OCI-LY3 (cell line): Measurements from ENCODE around the gene FBXO28.

ENCODE experiments used
- H2AFZ ChIP-seq: fragments of 200-600, 300-600 bp; shearing (Covaris generic); 2 replicates; pipeline ENCODE4 v1.6.0; 2014; ENCODE audit warnings: antibody characterized with exemption, low read depth, low read length
- H3K27ac ChIP-seq: fragments of 200-600, 300-600 bp; sonication (generic); 2 replicates; pipeline ENCODE4 v1.5.1; 2014; ENCODE audit warnings: mild to moderate bottlenecking, low read length, moderate library complexity, mixed read lengths
- H3K27me3 ChIP-seq: fragments of 200-600, 300-600 bp; sonication (generic); 2 replicates; pipeline ENCODE4 v1.6.1; 2014; ENCODE audit warnings: low read depth, low read length, mixed read lengths
- H3K36me3 ChIP-seq: fragments of 200-600, 300-600 bp; sonication (generic); replicated peaks from 2 replicates; pipeline ENCODE3; 2014; ENCODE audit warnings: low read depth, low read length, mixed read lengths
- H3K4me1 ChIP-seq: fragments of 300-600, 200-600 bp; sonication (generic); 2 replicates; pipeline ENCODE4 v1.6.1; 2014; ENCODE audit warnings: low read length, mixed read lengths
- H3K4me2 ChIP-seq: fragments of 200-600, 300-600 bp; sonication (generic); 2 replicates; pipeline ENCODE4 v1.6.1; 2014; ENCODE audit warnings: low read length, mixed read lengths
- H3K4me3 ChIP-seq: fragments of 300-600, 200-600 bp; sonication (generic); 2 replicates; pipeline ENCODE4 v1.5.1; 2014; ENCODE audit warnings: antibody characterized with exemption, mild to moderate bottlenecking, low read length, moderate library complexity
- H3K79me2 ChIP-seq: fragments of 300-600, 200-600 bp; shearing (Covaris generic); 2 replicates; pipeline ENCODE4 v1.6.1; 2014; ENCODE audit warnings: mild to moderate bottlenecking, low read length, mixed read lengths
- H3K9ac ChIP-seq: fragments of 300-600, 200-600 bp; shearing (Covaris generic); 2 replicates; pipeline ENCODE4 v1.6.0; 2014; ENCODE audit warnings: mild to moderate bottlenecking, low read length, moderate library complexity
- H3K9me3 ChIP-seq: fragments of 200-600, 300-600 bp; shearing (Covaris generic); 2 replicates; pipeline ENCODE4 v1.6.1; 2014; ENCODE audit warnings: low read length, mixed read lengths; ENCODE audit not compliant: insufficient read depth
- H4K20me1 ChIP-seq: fragments of 200-600, 300-600 bp; sonication (generic); 2 replicates; pipeline ENCODE4 v1.6.1; 2016; ENCODE audit warnings: low read length, mixed read lengths; ENCODE audit not compliant: insufficient read depth
- CTCF ChIP-seq: fragments of 200-600, 300-600 bp; sonication (generic); IDR thresholded peaks from 2 replicates; pipeline ENCODE4 v1.5.1; 2014; ENCODE audit warnings: antibody characterized with exemption, low read length, low read depth
- EZH2phosphoT487 ChIP-seq: fragments of 200-600 bp; shearing (Covaris generic); IDR thresholded peaks from 2 replicates; pipeline ENCODE4 v1.6.1; 2018; ENCODE audit warnings: antibody characterized with exemption, mixed run types, low read depth

The FBXO28 gene

GRCh38 chr1:224082146-224082545 is 31.8 kb upstream of the FBXO28 start:
- no peaks in the 10 kb centered on the region for H3K4me1 ChIP-seq
- no peak for TF ChIP-seq CTCF
- TF ChIP-seq EZH2phosphoT487 = no peak
- H4K20me1 ChIP-seq = no peaks in the 10 kb centered on the region
- no peaks in the 10 kb centered on the region for H3K79me2 ChIP-seq
- H3K9ac ChIP-seq = no peak overlapping the region
- no peak overlapping the region for H3K27ac ChIP-seq
- no peak overlapping the region for H3K4me3 ChIP-seq
- H3K9me3 ChIP-seq = no peaks in the 10 kb centered on the region
- H3K27me3 ChIP-seq = peaks cover 18% of the 10 kb centered on the region
- no peak overlapping the region for H2AFZ ChIP-seq
- H3K36me3 ChIP-seq = no peaks in the 10 kb centered on the region
- no peak overlapping the region for H3K4me2 ChIP-seq

DNA sequence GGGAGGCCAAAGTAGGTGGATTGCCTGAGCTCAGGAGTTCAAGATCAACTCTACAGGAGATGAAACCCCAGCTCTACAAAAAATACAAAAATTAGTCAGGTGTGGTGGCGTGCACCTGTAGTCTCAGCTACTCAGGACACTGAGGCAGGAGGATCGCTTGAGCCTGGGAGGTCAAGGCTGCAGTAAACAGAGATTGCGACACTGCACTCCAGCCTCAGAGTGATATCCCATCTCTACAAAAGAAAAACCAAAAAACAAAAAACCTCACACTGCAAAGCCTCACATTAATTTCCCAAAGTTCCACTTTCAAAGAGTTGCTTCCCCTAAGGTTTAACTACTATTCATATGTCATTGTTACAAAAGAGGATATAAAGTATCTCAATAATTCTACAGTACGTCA is 29.0 kb upstream of the FBXO28 start:
- Histone ChIP-seq H3K27me3 (peaks cover 14% of the 10 kb centered on the region), H3K36me3 (no peaks in the 10 kb centered on the region), H2AFZ (no peak overlapping the region), H3K79me2 (no peaks in the 10 kb centered on the region), H3K4me3 (no peak overlapping the region), H3K4me2 (no peak overlapping the region), H4K20me1 (no peaks in the 10 kb centered on the region), H3K9me3 (no peaks in the 10 kb centered on the region), H3K9ac (no peak overlapping the region), H3K4me1 (no peaks in the 10 kb centered on the region), H3K27ac (no peak overlapping the region)
- TF ChIP-seq CTCF (no peak), EZH2phosphoT487 (no peak)

- Histone ChIP-seq H3K36me3 (no peaks in the 10 kb centered on the region), H3K9me3 (no peaks in the 10 kb centered on the region), H3K79me2 (no peaks in the 10 kb centered on the region), H3K4me3 (no peak overlapping the region), H3K27me3 (peaks cover 15% of the 10 kb centered on the region), H4K20me1 (no peaks in the 10 kb centered on the region), H3K4me2 (no peak overlapping the region), H2AFZ (no peak overlapping the region), H3K27ac (no peak overlapping the region), H3K9ac (no peak overlapping the region), H3K4me1 (no peaks in the 10 kb centered on the region)
- no peak for TF ChIP-seq CTCF
- TF ChIP-seq EZH2phosphoT487 = no peak
These were observed 28.3 kb upstream of the FBXO28 start for GRCh38 chr1:224085421-224086108.

DNA sequence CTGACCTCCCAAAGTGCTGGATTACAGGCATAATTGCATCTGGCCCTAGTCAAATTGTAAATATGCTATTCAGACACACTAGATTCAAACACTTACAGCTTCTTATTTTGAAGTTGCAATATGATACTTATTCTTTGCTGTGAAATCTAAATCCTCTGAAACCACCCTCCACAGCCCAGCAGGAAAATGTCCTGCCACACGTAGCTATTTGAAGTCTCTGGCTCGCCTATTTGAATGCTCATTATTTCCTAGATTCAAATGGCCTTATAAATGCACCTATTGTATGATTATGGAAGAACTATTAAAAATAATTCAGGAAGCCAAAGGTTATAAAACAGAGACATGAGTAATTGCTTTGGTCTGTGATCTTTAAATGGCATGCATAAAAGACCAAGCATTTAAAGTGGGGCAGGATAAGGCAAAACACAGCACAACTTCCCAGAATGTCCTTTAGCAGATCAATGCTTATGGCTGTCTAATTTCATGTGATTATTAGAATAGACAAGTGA is 26.6 kb upstream of the FBXO28 start:
- Histone ChIP-seq H3K4me3 (no peak overlapping the region), H3K9me3 (no peaks in the 10 kb centered on the region), H3K27ac (no peak overlapping the region), H4K20me1 (no peaks in the 10 kb centered on the region), H2AFZ (no peak overlapping the region), H3K4me2 (no peak overlapping the region), H3K36me3 (no peaks in the 10 kb centered on the region), H3K4me1 (no peaks in the 10 kb centered on the region), H3K27me3 (peaks cover 15% of the 10 kb centered on the region), H3K9ac (no peak overlapping the region), H3K79me2 (no peaks in the 10 kb centered on the region)
- TF ChIP-seq CTCF (no peak), EZH2phosphoT487 (no peak)
